Activated CD8-positive, alpha-beta memory T cell treated with anti-CD3 and anti-CD28 coated beads for 36 hours (primary cell): ENCODE data around the gene SUGCT. TPM values are rescaled to one million over a fixed set of nuclear protein-coding genes. Genes with fewer than 3 reads are reported as not detected.
"Not testable (repeated sequence)": the region's sequence is repeated elsewhere in the genome, so short reads cannot be mapped to it uniquely, and the experiment has no call there.

ENCODE experiments used
- CTCF ChIA-PET: fragments of 350-600 bp; sonication (Branson Sonifier 250); formaldehyde crosslinking; loops from one replicate; lab custom pipeline; 2021; ENCODE audit warnings: antibody characterized with exemption; lab: Charles Lee
- POLR2A ChIA-PET: fragments of 350-600 bp; sonication (Branson Sonifier 250); formaldehyde crosslinking; loops from one replicate; lab custom pipeline; 2021; ENCODE audit warnings: antibody characterized with exemption; lab: Charles Lee
- total RNA-seq, 2 experiments: library from RNA; stranded (reverse); gene quantifications; one replicate each; pipeline ENCODE4 v1.2.3, GENCODE V29; 2021

Gene SUGCT
- total RNA-seq, 2 experiments from 2014 or later, result 1.1 to 1.3 TPM

- POLR2A ChIA-PET, result no interaction called here
- CTCF ChIA-PET, result no interaction called here
Observed at GRCh38 chr7:40572810-40573465, 438.1 kb downstream of the SUGCT start.

GRCh38 chr7:40579401-40579800 lies 444.6 kb downstream of the SUGCT start:
- ChIA-PET POLR2A (no interaction called here), CTCF (no interaction called here)

GRCh38 chr7:40580776-40581175 lies 446.0 kb downstream of the SUGCT start:
- CTCF ChIA-PET, result no interaction called here

GRCh38 chr7:40582539-40582938 lies 447.7 kb downstream of the SUGCT start:
- CTCF ChIA-PET, result interaction anchor here (0.6 kb wide), 1 partner anchor 28 kb away, joined by 3 read pairs; no protein-coding TSS in a partner anchor
- POLR2A ChIA-PET, result no interaction called here

More at GRCh38 chr7:40580776-40581175, 446.0 kb downstream of the SUGCT start:
- POLR2A ChIA-PET, result no interaction called here

DNA sequence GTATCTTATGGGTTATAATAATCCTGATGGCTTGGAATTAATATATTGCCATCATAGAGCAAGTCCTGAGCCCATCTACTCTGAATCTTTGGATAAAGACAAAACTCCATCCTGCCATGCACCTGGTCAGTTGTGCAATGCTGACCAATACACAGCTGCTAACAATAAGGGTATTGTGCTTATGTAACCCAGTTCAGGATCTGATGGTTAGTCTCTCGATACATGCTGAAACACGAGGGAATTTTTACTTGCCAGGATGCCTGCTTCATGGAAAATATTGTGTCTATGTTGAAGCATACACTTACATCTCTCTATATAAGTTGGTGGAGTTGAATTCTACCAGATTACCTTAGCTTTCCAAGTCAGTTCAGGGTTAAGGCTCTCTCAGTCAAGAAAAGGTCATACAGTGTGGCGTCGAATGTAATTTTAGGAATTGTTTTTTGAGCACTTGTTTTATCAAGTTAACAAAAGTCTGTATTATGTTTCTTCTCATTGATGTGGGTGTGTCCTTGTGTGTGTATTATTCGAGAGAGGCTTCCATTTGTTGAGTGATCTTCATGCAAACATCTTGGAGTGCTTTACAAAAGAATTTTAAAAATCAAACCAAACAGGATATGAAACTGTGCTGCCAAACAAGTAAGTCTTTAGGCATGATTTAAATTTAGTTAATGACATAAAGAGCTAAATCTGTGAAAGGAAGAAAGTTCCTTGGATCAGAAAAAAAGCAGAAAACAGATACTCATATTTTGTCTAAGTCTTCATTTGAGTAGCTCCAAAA lies 449.1 kb downstream of the SUGCT start:
- ChIA-PET POLR2A (no interaction called here), CTCF (interaction anchor here (1.7 kb wide), 1 partner anchor 14 kb away, joined by 4 read pairs; no protein-coding TSS in a partner anchor)

DNA sequence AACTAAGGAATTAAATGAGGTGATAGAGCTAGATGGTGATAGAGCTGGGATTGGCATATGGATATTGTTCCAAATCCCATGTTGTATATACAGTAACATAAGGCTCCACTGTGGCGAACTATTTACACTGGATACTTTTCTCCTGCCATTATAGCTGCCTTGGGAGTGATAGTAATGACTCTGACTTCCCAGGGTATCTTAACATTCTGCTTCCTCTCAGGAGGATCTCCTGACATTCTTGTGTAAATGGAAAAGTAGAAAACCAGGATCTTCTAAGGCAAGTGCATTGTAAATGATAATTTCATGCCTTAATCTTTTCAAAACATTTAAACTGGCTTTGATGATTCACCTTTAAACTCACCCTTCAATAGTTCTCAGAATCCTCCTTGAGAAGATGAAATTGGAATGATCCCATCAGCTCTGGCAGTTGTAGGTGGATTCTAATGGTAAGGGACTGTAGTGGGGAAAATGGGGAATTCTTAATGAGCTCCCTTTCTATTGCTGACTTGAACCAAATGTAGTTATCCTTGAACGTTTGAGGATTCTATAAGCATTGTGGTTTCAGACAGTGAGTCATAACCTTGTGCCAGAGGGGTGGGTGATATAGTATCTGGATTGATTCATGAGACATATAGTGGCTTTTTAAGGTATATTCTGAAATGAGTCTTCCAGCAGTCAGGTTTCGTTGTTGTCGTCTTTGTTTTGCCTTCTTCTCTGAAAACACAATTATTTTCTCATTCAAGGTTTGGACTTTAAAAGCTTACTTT lies 450.0 kb downstream of the SUGCT start:
- CTCF ChIA-PET, result interaction anchor here (1.7 kb wide), 1 partner anchor 15 kb away, joined by 4 read pairs; no protein-coding TSS in a partner anchor
- POLR2A ChIA-PET, result no interaction called here

DNA sequence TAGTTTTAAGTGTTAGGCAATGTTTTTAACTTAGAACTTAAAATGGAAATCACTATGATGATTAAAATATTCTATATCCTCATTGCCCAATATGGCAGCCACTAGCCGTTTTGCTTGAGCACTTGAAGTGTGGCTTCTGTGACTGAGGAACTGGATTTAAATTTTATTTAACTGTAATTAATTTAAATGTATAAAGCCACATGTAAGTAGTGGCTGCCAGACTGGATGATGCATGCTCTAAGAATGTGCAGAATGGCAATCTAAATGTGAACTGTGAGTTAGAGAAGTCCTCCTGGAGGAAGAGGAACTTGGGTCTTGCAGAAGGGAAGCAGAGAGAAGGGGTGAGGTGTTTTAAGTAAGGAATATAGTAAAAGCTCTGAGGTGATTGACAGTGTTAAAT lies 451.4 kb downstream of the SUGCT start:
- POLR2A ChIA-PET, result no interaction called here
- CTCF ChIA-PET, result no interaction called here

- ChIA-PET CTCF (interaction anchor here (1.0 kb wide), 1 partner anchor 12 kb away, joined by 3 read pairs; no protein-coding TSS in a partner anchor), POLR2A (no interaction called here)
Observed at GRCh38 chr7:40587419-40587818, 452.6 kb downstream of the SUGCT start.

DNA sequence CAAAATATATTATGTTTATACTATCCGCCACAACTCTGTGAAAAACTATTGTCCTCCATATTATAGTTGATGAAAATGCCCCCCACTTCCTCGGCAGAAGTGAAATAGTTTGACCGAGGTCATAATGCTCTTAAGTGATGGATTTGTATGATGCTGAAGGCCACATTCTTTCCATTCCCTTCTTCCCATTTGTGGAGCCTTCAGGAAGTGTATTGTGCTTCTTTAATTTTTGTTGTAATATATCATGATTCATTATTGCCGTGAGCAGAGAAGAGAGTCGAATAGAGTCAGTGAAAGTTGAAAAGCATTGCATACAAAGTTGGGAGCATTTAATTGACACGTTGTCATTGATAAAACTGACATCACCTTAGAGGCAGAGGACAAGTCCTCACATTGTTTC lies 460.3 kb downstream of the SUGCT start:
- ChIA-PET POLR2A (no interaction called here), CTCF (no interaction called here)

- POLR2A ChIA-PET, result no interaction called here
- CTCF ChIA-PET, result no interaction called here
Observed at GRCh38 chr7:40595832-40596231, 461.0 kb downstream of the SUGCT start.

GRCh38 chr7:40597517-40597916 lies 462.7 kb downstream of the SUGCT start:
- POLR2A ChIA-PET, result no interaction called here
- CTCF ChIA-PET, result interaction anchor here (0.6 kb wide), 1 partner anchor 398 kb away, joined by 3 read pairs; no protein-coding TSS in a partner anchor

GRCh38 chr7:40598915-40599314 lies 464.1 kb downstream of the SUGCT start:
- CTCF ChIA-PET, result no interaction called here
- POLR2A ChIA-PET, result no interaction called here

GRCh38 chr7:40599836-40600235 lies 465.0 kb downstream of the SUGCT start:
- CTCF ChIA-PET, result interaction anchor here (0.8 kb wide), 1 partner anchor 12 kb away, joined by 3 read pairs; no protein-coding TSS in a partner anchor

DNA sequence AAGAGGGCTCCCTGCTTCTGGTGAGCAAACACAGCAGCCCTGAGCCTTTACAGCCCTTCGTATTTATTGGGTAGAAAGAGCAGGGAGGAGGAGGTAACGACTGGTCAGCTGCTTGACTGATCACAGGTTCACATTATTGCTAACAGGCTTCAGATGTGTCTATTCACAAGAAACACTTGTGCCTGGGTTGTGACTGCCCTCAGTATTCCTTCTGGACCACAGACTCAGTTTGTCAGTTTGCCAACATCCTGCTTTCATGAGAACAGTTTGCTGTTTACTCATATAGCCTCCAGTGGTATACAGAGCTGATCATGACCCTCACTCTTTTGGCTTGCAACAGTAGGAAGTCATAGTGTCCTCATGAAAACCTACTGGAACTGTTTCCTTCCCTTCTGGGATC lies 467.5 kb downstream of the SUGCT start:
- CTCF ChIA-PET, POLR2A ChIA-PET: not testable (repeated sequence)

More at GRCh38 chr7:40599836-40600235, 465.0 kb downstream of the SUGCT start:
- POLR2A ChIA-PET, result no interaction called here

DNA sequence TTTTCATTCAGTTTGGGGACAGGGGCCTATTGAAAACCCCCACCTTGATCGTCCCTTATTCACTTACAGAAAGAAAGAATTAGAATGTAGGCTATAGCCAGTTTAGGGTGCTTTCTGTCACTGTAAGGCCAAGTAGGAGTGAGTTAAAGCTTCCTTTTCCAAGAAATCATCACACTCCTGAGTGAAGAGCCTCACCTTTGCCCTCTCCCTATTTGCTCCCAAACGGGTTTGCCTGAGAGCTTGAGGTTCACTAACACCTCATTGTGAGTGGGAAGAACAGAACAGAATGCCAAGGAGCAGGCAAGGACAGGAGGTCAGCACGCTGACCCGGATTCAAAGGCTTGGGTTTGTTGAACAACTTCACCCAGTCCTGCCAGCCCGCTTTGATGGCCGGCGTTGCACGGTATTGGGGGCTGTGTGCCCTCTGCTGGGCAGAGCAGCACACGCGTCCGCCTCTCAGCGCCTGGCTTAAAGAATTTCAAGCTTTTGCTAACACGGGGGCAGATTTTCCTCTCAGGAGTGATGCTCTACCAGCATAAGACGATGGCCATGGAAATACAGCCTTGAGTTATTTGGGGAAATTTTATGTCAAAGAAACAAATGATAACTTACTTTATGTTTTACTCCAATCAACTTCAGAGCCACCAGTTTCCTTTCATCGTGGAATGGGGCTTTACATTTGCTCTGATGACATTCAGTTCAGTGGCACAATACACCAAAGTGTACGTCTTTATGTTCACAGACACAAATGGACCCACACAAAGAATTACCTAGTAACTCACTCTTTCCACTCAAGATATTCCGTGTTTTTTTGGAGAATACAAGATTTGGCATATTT lies 470.0 kb downstream of the SUGCT start:
- CTCF ChIA-PET, result no interaction called here
- POLR2A ChIA-PET, result no interaction called here

- ChIA-PET POLR2A (no interaction called here), CTCF (no interaction called here)
Observed at GRCh38 chr7:40608321-40609075, 473.7 kb downstream of the SUGCT start.

DNA sequence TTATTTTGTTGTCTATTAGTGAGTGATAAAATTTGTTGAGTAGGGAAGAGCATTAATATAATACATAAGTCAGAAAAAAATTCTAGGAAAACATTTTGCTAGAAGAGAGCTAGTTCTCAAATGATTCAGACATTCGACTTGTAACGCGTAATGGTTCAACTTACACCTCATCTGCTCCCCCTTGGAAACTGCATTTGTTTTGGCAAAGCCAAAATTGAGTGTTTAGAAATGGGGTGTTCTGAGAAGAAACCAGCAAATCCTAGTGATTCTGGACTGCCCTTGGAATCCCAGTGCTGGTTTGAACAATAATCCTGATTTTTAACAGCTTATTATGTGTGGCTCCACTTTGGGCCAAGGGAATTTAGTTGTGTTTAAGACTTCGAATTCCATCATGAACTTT lies 475.7 kb downstream of the SUGCT start:
- CTCF ChIA-PET, result no interaction called here
- POLR2A ChIA-PET, result no interaction called here
